ACC112 (cell line): ENCODE data around the gene APPBP2.
"Not testable (repeated sequence)": the region's sequence is repeated elsewhere in the genome, so short reads cannot be mapped to it uniquely, and the experiment has no call there.

Source experiments
- H2AFZ ChIP-seq: fragments of 200-600 bp; sonication (generic); one replicate; pipeline ENCODE4 v1.6.0; 2017; ENCODE audit warnings: antibody characterized with exemption, low read length; ENCODE audit not compliant: unreplicated experiment
- H3K27ac ChIP-seq: fragments of 200-600 bp; sonication (generic); 2 replicates; pipeline ENCODE4 v1.5.1; 2014; ENCODE audit warnings: low read depth, mild to moderate bottlenecking, antibody characterized with exemption, low read length, moderate library complexity
- H3K27me3 ChIP-seq: fragments of 200-600 bp; sonication (generic); 2 replicates; pipeline ENCODE4 v1.6.1; 2014; ENCODE audit warnings: mild to moderate bottlenecking, antibody characterized with exemption, low read length, moderate library complexity, mixed read lengths; ENCODE audit not compliant: insufficient read depth
- H3K36me3 ChIP-seq: fragments of 200-600 bp; sonication (generic); 2 replicates; pipeline ENCODE4 v1.6.1; 2016; ENCODE audit warnings: mild to moderate bottlenecking, antibody characterized with exemption, low read length, moderate library complexity, mixed read lengths; ENCODE audit not compliant: insufficient read depth
- H3K4me1 ChIP-seq: fragments of 200-600 bp; sonication (generic); one replicate; pipeline ENCODE4 v1.6.1; 2016; ENCODE audit warnings: low read length, mixed read lengths; ENCODE audit not compliant: insufficient read depth, unreplicated experiment, control insufficient read depth
- H3K4me3 ChIP-seq: fragments of 200-600 bp; sonication (generic); 2 replicates; pipeline ENCODE4 v1.5.1; 2014; ENCODE audit warnings: mild to moderate bottlenecking, low read depth, low read length
- H3K79me2 ChIP-seq: fragments of 200-600 bp; sonication (generic); one replicate; pipeline ENCODE4 v1.6.0; 2016; ENCODE audit warnings: low read length; ENCODE audit not compliant: control insufficient read depth, unreplicated experiment, insufficient read depth

APPBP2 gene

DNA sequence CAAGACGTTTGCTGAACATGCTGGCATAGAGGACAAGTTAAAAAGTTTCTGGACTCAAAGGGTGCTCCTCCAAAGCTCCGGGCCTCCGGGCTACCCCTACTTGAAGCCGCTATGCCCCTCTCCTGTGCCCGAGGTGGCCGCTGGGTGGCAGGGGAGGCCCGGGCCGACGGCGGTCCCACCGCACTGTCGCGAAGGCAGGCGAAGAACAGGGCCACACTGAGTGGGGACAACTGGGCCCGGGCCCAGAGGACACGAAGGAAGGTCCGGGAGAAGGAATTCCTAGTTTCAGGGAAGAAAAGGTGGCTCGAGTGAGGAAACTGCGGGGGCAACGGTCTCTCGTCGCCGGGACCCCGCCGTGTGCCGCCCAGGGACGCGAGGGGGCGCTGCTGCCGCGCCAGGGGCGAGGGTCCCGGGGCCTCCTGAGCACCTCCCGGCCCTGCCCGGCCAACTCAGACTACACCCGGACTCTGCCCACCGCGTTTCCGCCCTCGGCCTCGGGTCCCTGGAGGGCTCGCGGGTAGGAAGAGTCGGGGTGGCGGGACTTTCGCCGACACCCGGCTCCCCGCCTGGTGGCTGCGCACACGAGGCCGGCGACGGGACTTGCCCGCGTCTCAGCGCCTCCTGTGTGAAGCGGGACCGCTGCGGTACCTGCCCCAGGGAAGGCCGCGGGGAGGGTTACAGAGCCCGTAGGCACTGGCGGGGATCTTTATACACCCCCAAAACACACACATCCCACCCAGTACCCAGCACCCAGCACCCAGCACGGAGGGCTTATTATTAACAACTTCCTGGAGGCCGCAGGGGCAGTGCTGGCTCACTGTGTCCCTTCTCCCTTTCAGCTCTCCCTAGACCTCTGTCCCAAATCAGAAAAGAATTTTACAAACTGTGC lies 104.5 kb downstream of the APPBP2 start:
- peak overlapping the region; percentile 94 for H2AFZ ChIP-seq
- peaks cover 5% of the 10 kb centered on the region for H3K4me1 ChIP-seq
- H3K4me3 ChIP-seq = peak overlapping the region; percentile 85
- H3K36me3 ChIP-seq = no peaks in the 10 kb centered on the region
- no peaks in the 10 kb centered on the region for H3K27me3 ChIP-seq
- H3K27ac ChIP-seq = no peak overlapping the region
- no peaks in the 10 kb centered on the region for H3K79me2 ChIP-seq

DNA sequence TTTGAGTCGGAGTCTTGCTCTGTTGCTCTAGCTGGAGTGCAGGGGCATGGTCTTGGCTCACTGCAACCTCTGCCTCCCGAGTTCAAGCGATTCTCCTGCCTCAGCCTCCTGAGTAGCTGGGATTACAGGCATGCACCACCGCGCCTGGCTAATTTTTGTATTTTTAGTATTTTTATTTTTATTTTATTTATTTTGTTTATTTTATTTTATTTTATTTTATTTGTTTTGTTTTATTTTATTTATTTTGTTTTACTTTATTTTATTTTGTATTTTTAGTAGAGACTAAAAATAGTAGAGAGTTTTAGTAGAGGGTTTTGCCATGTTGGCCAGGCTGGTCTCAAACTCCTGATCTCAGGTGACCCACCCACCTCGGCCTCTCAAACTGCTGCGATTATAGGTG lies 106.2 kb downstream of the APPBP2 start:
- not testable (repeated sequence) for H3K79me2 ChIP-seq, H2AFZ ChIP-seq, H3K27ac ChIP-seq, H3K4me3 ChIP-seq, H3K27me3 ChIP-seq, H3K36me3 ChIP-seq, H3K4me1 ChIP-seq

DNA sequence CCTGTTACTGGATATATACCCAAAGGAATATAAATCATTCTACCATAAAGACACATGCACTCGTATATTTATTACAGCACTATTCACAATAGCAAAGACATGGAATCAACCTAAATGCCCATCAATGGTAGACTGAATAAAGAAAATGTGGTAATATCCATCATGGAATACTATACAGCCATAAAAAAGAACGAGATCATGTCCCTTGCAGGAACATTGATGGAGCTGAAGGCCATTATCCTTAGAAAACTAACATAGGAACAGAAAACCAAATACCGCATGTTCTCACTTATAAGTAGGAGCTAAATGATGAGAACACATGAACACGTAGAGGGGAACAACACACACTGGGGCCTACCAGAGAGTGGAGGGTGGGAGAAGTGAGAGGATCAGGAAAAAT lies 107.0 kb downstream of the APPBP2 start:
- not testable (repeated sequence) for H3K4me1 ChIP-seq, H3K27me3 ChIP-seq, H2AFZ ChIP-seq, H3K4me3 ChIP-seq, H3K79me2 ChIP-seq, H3K36me3 ChIP-seq, H3K27ac ChIP-seq

DNA sequence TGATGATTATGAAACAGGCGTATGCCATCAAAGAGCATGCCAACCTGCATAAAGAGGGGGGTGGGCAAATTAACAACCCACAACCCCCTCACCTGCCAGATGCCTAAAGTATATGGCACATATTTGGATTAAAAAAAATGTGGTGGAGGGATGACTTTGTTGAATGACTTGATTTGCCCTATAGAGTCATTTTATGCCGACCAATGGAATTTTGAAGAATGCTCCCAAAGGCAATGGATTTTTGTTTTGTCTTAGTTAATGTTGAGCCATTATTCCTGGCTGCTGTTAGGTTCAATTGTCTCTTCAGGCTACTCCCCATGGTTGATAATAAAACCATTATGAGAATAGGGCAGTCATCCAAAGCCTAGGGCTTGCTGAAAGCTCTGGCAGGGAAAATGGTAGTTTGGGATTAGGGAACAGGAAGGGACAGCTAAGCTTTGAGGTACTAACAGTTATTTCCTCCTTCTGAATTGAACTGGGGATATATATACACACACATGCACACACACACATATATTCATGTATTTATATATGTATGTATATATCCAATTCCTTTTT lies 109.6 kb downstream of the APPBP2 start:
- no peak overlapping the region for H3K27ac ChIP-seq
- peaks cover 5% of the 10 kb centered on the region for H3K4me1 ChIP-seq
- H2AFZ ChIP-seq = no peak overlapping the region
- no peak overlapping the region for H3K4me3 ChIP-seq
- no peaks in the 10 kb centered on the region for H3K27me3 ChIP-seq
- no peaks in the 10 kb centered on the region for H3K36me3 ChIP-seq
- H3K79me2 ChIP-seq = no peaks in the 10 kb centered on the region

DNA sequence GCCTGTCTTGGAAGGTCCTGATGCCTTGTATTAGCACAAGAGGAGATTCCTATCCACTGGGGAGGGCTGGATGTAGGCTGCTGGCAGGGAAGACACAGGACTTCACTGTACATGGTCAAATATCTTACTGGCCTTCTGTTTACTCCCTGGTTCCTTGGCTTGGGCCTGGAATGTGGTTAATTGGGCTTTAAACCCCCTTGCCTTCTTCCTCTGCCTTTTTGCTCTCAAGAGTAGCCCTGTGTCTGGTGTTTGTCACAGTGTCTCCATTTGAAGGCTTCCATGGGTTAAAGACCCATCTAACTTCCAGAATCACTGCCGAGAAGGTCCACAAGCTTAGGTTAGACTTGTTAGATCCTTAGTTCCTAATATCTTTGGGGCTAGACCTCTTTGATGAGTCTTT lies 110.9 kb downstream of the APPBP2 start:
- H3K79me2 ChIP-seq = no peaks in the 10 kb centered on the region
- no peak overlapping the region for H2AFZ ChIP-seq
- no peak overlapping the region for H3K27ac ChIP-seq
- H3K36me3 ChIP-seq = no peaks in the 10 kb centered on the region
- H3K4me1 ChIP-seq = no peaks in the 10 kb centered on the region
- no peaks in the 10 kb centered on the region for H3K27me3 ChIP-seq
- H3K4me3 ChIP-seq = no peak overlapping the region

DNA sequence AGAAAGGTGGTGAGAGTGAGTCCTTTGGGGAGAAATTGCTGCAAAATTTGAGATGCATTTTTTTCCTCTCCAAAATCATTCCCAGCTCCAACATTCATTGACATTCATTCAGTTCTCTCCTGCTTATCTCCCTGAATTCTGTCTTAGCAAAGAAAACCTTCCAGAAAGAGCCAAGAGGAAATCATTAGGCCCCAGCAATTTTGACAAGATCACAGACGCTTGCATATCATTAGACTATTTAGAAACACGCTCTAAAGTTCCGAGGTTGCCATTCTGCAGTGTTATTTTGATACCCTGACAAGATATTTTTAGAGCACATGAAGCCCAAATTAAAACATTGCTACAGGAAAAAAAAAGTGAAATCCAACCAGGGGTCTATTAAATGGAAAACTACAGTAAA lies 113.3 kb downstream of the APPBP2 start:
- Histone ChIP-seq H2AFZ (no peak overlapping the region), H3K36me3 (no peaks in the 10 kb centered on the region)

DNA sequence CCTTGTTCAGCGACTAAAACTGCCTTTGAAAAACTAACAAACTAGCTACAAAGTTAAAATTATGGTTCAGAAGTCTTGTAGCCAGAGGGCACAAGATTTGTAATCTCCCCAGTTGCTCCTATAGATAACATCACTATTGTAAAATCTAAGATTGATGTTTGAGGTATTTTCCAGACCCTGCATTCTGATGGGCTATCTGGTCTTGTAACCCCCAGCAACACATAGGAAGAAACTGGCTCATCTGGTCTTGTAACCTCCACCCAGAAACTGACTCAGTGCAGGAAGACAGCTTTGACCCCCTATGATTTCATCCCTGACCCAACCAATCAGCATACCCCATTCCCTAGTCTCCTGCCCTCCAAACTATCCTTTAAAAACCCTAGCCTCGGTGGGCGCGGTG lies 116.0 kb downstream of the APPBP2 start:
- H3K79me2 ChIP-seq = no peaks in the 10 kb centered on the region
- no peak overlapping the region for H3K27ac ChIP-seq
- no peaks in the 10 kb centered on the region for H3K27me3 ChIP-seq
- H2AFZ ChIP-seq = no peak overlapping the region
- no peaks in the 10 kb centered on the region for H3K4me1 ChIP-seq
- no peaks in the 10 kb centered on the region for H3K36me3 ChIP-seq
- no peak overlapping the region for H3K4me3 ChIP-seq

More for the DNA sequence above, 113.3 kb downstream of the APPBP2 start:
- no peaks in the 10 kb centered on the region for H3K4me1 ChIP-seq
- no peaks in the 10 kb centered on the region for H3K79me2 ChIP-seq
- no peaks in the 10 kb centered on the region for H3K27me3 ChIP-seq
- H3K4me3 ChIP-seq = no peak overlapping the region
- H3K27ac ChIP-seq = no peak overlapping the region

DNA sequence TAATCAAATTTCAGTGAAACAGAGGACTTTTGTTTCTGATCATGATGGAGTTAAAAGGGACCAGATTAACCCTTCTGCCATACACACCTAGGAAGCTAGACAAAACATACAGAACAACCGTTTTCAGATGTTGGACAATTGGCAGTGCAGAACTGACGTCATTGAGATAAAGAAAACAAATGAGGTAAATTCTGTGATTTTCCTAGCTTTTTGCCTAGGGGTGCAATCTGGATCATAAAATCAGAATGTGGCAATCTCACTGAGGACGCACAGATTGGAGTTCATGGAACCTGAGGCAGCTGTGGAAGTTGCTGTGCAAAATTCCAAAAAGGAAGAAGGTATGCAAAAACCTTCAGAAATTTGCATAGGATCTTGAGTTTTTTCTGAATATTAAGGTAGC lies 119.2 kb downstream of the APPBP2 start:
- H3K27me3 ChIP-seq = no peaks in the 10 kb centered on the region
- H3K4me3 ChIP-seq = no peak overlapping the region
- no peaks in the 10 kb centered on the region for H3K36me3 ChIP-seq
- H3K4me1 ChIP-seq = no peaks in the 10 kb centered on the region
- H3K79me2 ChIP-seq = no peaks in the 10 kb centered on the region
- no peak overlapping the region for H3K27ac ChIP-seq
- H2AFZ ChIP-seq = no peak overlapping the region

DNA sequence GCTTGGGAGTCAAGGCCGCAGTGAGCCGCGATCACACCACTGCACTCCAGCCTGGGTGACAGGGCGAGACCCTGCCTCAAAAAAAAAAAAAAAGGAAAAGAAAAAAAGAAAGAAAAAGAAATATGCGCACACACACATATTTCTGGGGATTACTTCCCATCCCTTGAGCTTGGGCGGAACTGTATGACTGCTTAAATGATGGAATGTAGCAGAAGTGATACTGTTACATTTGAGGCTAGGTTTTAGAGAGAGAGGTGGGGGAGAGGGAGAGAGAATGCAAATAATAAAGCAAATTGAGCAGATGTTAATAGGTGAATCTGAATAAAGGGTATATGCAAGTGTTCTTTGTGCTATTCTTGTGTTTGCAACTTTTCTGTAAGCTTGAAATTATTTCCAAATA lies 122.1 kb downstream of the APPBP2 start:
- Histone ChIP-seq H3K27ac (no peak overlapping the region), H3K79me2 (no peaks in the 10 kb centered on the region), H2AFZ (no peak overlapping the region), H3K27me3 (no peaks in the 10 kb centered on the region), H3K36me3 (no peaks in the 10 kb centered on the region), H3K4me1 (no peaks in the 10 kb centered on the region), H3K4me3 (no peak overlapping the region)

DNA sequence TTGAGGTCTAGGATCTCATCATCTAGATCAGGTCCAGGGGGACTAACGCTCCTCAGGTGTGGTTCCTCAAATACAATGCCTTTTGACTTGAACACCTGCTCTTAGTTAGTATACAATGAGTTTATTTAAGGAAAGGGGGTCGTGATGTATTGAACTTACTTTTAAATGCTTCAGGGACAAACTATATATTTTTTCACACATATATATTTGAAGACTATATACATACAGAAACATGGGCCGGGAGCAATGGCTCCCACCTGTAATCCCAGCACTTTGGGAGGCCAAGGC lies 122.6 kb downstream of the APPBP2 start:
- H3K27ac ChIP-seq = no peak overlapping the region
- no peaks in the 10 kb centered on the region for H3K4me1 ChIP-seq
- H3K4me3 ChIP-seq = no peak overlapping the region
- no peaks in the 10 kb centered on the region for H3K27me3 ChIP-seq
- no peaks in the 10 kb centered on the region for H3K79me2 ChIP-seq
- H3K36me3 ChIP-seq = no peaks in the 10 kb centered on the region
- H2AFZ ChIP-seq = no peak overlapping the region

DNA sequence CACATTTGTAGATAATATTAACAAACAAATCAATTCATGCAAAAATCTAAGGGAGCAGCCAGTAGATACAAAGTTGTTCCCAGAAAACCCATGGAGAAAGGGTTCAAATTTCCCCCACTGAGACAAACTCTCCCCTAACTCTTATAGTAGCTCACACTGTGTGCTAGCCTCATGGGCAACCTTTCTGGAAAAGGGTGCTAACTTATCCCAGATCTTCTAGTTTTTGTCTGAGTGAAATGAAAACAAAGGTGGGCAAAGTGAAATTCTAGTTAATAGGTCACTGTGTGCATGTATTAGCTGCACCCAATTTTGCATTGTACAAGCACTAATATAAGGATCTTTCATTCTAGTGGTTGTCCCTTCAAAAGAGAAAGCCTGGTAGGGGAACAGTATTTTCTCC lies 124.2 kb downstream of the APPBP2 start:
- no peaks in the 10 kb centered on the region for H3K4me1 ChIP-seq
- no peak overlapping the region for H2AFZ ChIP-seq
- H3K27me3 ChIP-seq = no peaks in the 10 kb centered on the region
- H3K36me3 ChIP-seq = no peaks in the 10 kb centered on the region
- no peak overlapping the region for H3K4me3 ChIP-seq
- no peak overlapping the region for H3K27ac ChIP-seq
- H3K79me2 ChIP-seq = no peaks in the 10 kb centered on the region
